GM18873 (cell line): Measurements from ENCODE around the gene PDE11A.
"Not testable (repeated sequence)": the region's sequence is repeated elsewhere in the genome, so short reads cannot be mapped to it uniquely, and the experiment has no call there.

Experiments used
- ATAC-seq: cut with Tn5 transposase; IDR thresholded peaks from one replicate; pipeline ENCODE4 v1.9.1; 2021; ENCODE audit warnings: mild to moderate bottlenecking, moderate library complexity, moderate number of reproducible peaks; ENCODE audit not compliant: unreplicated experiment, low FRiP score

The PDE11A gene

GRCh38 chr2:178075006-178075326 lies 2.4 kb upstream of the PDE11A start:
- no peak for ATAC-seq

GRCh38 chr2:178074123-178075005 lies 1.8 kb upstream of the PDE11A start:
- ATAC-seq = no peak

GRCh38 chr2:178072000-178072382 lies 586 bp downstream of the PDE11A start:
- no peak for ATAC-seq

GRCh38 chr2:178070824-178071223 lies 1.8 kb downstream of the PDE11A start:
- no peak for ATAC-seq

GRCh38 chr2:178069551-178069950 lies 3.0 kb downstream of the PDE11A start:
- ATAC-seq = no peak

- no peak for ATAC-seq
Observed at GRCh38 chr2:178068823-178069454, 3.6 kb downstream of the PDE11A start.

GRCh38 chr2:178066890-178067669 lies 5.5 kb downstream of the PDE11A start:
- no peak for ATAC-seq

GRCh38 chr2:178066324-178066723 lies 6.3 kb downstream of the PDE11A start:
- no peak for ATAC-seq

GRCh38 chr2:178059681-178060080 lies 12.9 kb downstream of the PDE11A start:
- ATAC-seq = no peak

- no peak for ATAC-seq
Observed at GRCh38 chr2:178059111-178059510, 13.5 kb downstream of the PDE11A start.

GRCh38 chr2:178057179-178057680 lies 15.3 kb downstream of the PDE11A start:
- ATAC-seq = no peak

GRCh38 chr2:178056345-178056744 lies 16.2 kb downstream of the PDE11A start:
- ATAC-seq = no peak

GRCh38 chr2:178051257-178051656 lies 21.3 kb downstream of the PDE11A start:
- not testable (repeated sequence) for ATAC-seq

GRCh38 chr2:178047391-178047790 lies 25.2 kb downstream of the PDE11A start:
- ATAC-seq = no peak

- no peak for ATAC-seq
Observed at GRCh38 chr2:178044836-178045235, 27.7 kb downstream of the PDE11A start.

GRCh38 chr2:178043266-178043665 lies 29.3 kb downstream of the PDE11A start:
- ATAC-seq = no peak

- ATAC-seq = not testable (repeated sequence)
Observed at GRCh38 chr2:178033583-178033982, 39.0 kb downstream of the PDE11A start.

GRCh38 chr2:178029342-178029741 lies 43.2 kb downstream of the PDE11A start:
- no peak for ATAC-seq

- no peak for ATAC-seq
Observed at GRCh38 chr2:178025551-178026185, 46.9 kb downstream of the PDE11A start.

GRCh38 chr2:178018141-178018540 lies 54.4 kb downstream of the PDE11A start:
- no peak for ATAC-seq

- ATAC-seq = no peak
Observed at GRCh38 chr2:178016612-178017011, 56.0 kb downstream of the PDE11A start.
